PFSK-1 (cell line): ENCODE results near the gene GDF10.

Experiments used
- FOXP2 ChIP-seq: optimal IDR thresholded peaks from 2 replicates; pipeline ENCODE3; 2011; ENCODE audit warnings: borderline replicate concordance, control low read depth, inconsistent platforms; ENCODE audit not compliant: insufficient read depth; ENCODE audit errors: extremely low read length, extremely low read depth
- POLR2AphosphoS5 ChIP-seq: IDR thresholded peaks from 2 replicates; pipeline ENCODE4 v1.6.1; 2012; ENCODE audit warnings: low read depth, mild to moderate bottlenecking, control low read depth, low read length, moderate library complexity
- SIN3A ChIP-seq: IDR thresholded peaks from 2 replicates; pipeline ENCODE4 v1.6.1; 2012; ENCODE audit warnings: mild to moderate bottlenecking, low read length, moderate library complexity, borderline replicate concordance; ENCODE audit not compliant: insufficient read depth
- TAF1 ChIP-seq: IDR thresholded peaks from 2 replicates; pipeline ENCODE4 v1.6.1; 2012; ENCODE audit warnings: low read length, control low read depth, borderline replicate concordance; ENCODE audit not compliant: insufficient read depth
- TF ChIP-seq, protein P1 (sequence below), 2 experiments: IDR thresholded peaks; 2 replicates each; pipeline versions ENCODE4 v1.6.1 to v1.8.0; 2011 to 2012; ENCODE audit warnings: low read depth in 2 of 2, low read length in 2 of 2, control low read depth in 1 of 2, inconsistent platforms in 1 of 2, mild to moderate bottlenecking in 1 of 2, moderate library complexity in 1 of 2; ENCODE audit not compliant: insufficient read depth in 1 of 2

Gene GDF10

DNA sequence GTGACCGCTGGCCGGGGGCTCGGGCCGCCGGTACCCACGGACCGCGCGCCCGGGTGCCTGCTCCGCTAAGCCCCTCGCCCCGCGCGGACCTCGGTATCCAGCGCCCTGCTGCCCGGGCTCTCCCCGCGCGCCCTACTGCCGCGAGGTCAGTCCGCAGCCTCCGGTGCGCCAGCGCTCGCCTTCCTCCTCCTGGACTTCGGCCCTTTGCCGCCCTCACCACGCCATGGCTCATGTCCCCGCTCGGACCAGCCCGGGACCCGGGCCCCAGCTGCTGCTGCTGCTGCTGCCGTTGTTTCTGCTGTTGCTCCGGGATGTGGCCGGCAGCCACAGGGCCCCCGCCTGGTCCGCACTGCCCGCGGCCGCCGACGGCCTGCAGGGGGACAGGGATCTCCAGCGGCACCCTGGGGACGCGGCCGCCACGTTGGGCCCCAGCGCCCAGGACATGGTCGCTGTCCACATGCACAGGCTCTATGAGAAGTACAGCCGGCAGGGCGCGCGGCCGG is 483 bp downstream of the GDF10 start:
- TF ChIP-seq, protein P1, sequence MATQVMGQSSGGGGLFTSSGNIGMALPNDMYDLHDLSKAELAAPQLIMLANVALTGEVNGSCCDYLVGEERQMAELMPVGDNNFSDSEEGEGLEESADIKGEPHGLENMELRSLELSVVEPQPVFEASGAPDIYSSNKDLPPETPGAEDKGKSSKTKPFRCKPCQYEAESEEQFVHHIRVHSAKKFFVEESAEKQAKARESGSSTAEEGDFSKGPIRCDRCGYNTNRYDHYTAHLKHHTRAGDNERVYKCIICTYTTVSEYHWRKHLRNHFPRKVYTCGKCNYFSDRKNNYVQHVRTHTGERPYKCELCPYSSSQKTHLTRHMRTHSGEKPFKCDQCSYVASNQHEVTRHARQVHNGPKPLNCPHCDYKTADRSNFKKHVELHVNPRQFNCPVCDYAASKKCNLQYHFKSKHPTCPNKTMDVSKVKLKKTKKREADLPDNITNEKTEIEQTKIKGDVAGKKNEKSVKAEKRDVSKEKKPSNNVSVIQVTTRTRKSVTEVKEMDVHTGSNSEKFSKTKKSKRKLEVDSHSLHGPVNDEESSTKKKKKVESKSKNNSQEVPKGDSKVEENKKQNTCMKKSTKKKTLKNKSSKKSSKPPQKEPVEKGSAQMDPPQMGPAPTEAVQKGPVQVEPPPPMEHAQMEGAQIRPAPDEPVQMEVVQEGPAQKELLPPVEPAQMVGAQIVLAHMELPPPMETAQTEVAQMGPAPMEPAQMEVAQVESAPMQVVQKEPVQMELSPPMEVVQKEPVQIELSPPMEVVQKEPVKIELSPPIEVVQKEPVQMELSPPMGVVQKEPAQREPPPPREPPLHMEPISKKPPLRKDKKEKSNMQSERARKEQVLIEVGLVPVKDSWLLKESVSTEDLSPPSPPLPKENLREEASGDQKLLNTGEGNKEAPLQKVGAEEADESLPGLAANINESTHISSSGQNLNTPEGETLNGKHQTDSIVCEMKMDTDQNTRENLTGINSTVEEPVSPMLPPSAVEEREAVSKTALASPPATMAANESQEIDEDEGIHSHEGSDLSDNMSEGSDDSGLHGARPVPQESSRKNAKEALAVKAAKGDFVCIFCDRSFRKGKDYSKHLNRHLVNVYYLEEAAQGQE (IDR thresholded peaks at IDR 0.05; ENCODE audit: insufficient read depth in 1 of 2, low read depth in 2 of 2, low read length in 2 of 2) = no peak
- no peak for TF ChIP-seq SIN3A
- TF ChIP-seq POLR2AphosphoS5 = no peak
- no peak for TF ChIP-seq FOXP2
- no peak for TF ChIP-seq TAF1

DNA sequence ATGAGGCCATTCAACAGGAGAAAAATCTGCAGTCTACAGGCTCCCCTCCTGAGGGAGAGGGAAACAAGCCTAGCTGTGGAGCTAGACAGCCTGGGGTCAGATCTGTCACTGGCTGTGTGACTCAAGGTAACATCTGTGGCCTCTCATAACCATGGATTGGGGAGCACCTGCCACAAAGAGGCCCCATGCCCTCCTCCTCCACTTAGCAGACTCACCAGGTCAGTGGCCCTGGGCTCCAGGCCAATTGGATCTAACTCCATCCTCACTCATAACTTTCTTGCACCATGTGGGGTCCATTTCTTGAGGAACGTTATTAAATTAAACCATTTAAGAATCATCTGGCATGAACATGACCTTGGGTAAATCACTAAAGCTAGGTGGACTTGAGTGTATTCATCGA is 1.8 kb downstream of the GDF10 start:
- TF ChIP-seq FOXP2 (no peak), SIN3A (no peak), TAF1 (no peak), POLR2AphosphoS5 (no peak)
- TF ChIP-seq, protein P1 (IDR thresholded peaks at IDR 0.05; ENCODE audit: insufficient read depth in 1 of 2, low read depth in 2 of 2, low read length in 2 of 2) = no peak

DNA sequence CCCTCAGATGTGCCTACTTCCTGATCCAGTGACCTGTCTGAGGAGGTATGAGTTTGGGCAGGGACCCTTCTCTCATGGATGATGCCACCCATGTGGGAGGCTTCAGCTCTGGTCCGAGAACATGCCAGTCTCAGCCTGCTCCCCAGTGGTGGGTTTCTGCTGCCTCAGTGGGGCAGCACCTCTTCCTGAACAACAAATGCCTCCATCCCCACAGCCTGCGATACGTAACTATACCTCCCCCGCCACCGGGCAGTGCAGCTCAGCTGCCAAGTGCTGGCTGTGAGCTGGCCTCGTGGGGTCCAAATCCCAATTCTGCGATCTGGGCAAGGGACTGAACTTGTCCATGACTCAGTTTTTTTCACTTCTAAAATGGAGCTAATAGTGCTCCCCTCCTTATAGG is 3.1 kb downstream of the GDF10 start:
- TF ChIP-seq SIN3A (no peak), POLR2AphosphoS5 (no peak), TAF1 (no peak), FOXP2 (no peak)
- TF ChIP-seq, protein P1 (IDR thresholded peaks at IDR 0.05; ENCODE audit: insufficient read depth in 1 of 2, low read depth in 2 of 2, low read length in 2 of 2) = no peak

DNA sequence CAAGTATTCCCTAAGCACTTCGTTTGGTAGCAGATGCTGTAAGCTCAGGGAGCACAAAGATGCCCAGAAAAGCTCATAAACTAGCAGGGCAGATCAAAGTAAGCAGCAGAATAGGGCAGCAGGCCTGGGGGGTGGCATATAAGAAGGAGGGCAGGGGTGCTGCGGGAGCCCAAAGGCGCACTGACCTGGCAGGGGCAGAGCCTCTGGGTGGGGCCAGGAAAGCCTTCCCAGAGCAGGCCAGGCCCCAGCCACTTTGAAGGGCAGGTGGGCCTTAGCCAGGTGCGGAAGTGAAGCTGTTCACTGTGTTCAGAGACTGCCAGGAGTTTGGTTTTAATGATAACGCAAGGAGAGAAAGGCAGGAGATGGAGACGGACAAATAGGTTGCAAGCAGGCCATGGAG is 3.9 kb downstream of the GDF10 start:
- no peak for TF ChIP-seq SIN3A
- no peak for TF ChIP-seq TAF1
- no peak for TF ChIP-seq FOXP2
- no peak for TF ChIP-seq POLR2AphosphoS5
- TF ChIP-seq, protein P1 (IDR thresholded peaks at IDR 0.05; ENCODE audit: insufficient read depth in 1 of 2, low read depth in 2 of 2, low read length in 2 of 2) = no peak

DNA sequence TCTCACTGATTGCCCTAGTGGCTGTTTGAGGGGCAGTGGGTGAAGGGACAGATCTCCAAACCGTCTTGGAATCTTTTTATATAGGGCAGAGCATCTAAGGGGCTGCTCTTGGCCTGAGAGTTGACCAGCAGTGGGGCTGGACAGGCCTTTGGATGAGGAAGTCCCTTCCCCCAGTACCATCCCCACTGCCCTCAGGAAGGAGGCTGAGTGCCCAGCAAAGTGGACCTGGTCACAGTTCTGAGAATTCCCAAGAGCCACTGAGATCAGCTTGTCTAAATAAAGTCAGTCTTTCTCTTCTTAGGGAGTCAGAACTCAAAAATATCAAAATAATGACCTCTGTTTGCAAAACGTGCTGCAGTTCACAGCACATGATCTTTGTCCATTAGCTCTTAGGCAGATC is 5.6 kb downstream of the GDF10 start:
- TF ChIP-seq SIN3A = no peak
- TF ChIP-seq POLR2AphosphoS5 = no peak
- TF ChIP-seq, protein P1 (IDR thresholded peaks at IDR 0.05; ENCODE audit: insufficient read depth in 1 of 2, low read depth in 2 of 2, low read length in 2 of 2) = no peak
- no peak for TF ChIP-seq TAF1
- no peak for TF ChIP-seq FOXP2
